Hepatocyte (in vitro differentiated cells): ENCODE data around the gene PCBD1. TPM values are rescaled to one million over a fixed set of nuclear protein-coding genes. Genes with fewer than 3 reads are reported as not detected.

Source experiments
- DNase-seq: peaks from one replicate; pipeline ENCODE4 v3.0.0-alpha.2; 2016; ENCODE audit warnings: low spot score
- H2AFZ ChIP-seq: fragments of 200-600 bp; sonication (generic); 2 replicates; pipeline ENCODE4 v1.6.0; 2016; ENCODE audit warnings: antibody characterized with exemption, mild to moderate bottlenecking
- H3K27ac ChIP-seq: fragments of 200-600 bp; sonication (generic); 2 replicates; pipeline ENCODE4 v1.5.1; 2016; ENCODE audit warnings: mild to moderate bottlenecking
- H3K27me3 ChIP-seq: fragments of 200-600 bp; sonication (generic); 2 replicates; pipeline ENCODE4 v1.6.1; 2016
- H3K36me3 ChIP-seq: fragments of 200-600 bp; sonication (generic); replicated peaks from 2 replicates; pipeline ENCODE4 v1.5.1; 2016; ENCODE audit warnings: low read depth; ENCODE audit not compliant: insufficient read depth
- H3K4me1 ChIP-seq: fragments of 200-600 bp; sonication (generic); 2 replicates; pipeline ENCODE4 v1.5.1; 2016; ENCODE audit warnings: mild to moderate bottlenecking, moderate library complexity; ENCODE audit not compliant: insufficient read depth
- H3K4me2 ChIP-seq: fragments of 200-600 bp; sonication (generic); 2 replicates; pipeline ENCODE4 v1.6.0; 2016
- H3K4me3 ChIP-seq: fragments of 200-600 bp; sonication (generic); 2 replicates; pipeline ENCODE4 v1.5.1; 2016; ENCODE audit warnings: mild to moderate bottlenecking
- H3K79me2 ChIP-seq: fragments of 200-600 bp; sonication (generic); 2 replicates; pipeline ENCODE4 v1.6.0; 2017; ENCODE audit warnings: mild to moderate bottlenecking
- H3K9me2 ChIP-seq: fragments of 200-600 bp; sonication (generic); replicated peaks from 2 replicates; pipeline ENCODE4 v1.6.0; 2017; ENCODE audit warnings: mild to moderate bottlenecking; ENCODE audit not compliant: insufficient read depth
- H3K9me3 ChIP-seq: fragments of 200-600 bp; sonication (generic); 2 replicates; pipeline ENCODE4 v1.5.1; 2016; ENCODE audit warnings: low read depth, mild to moderate bottlenecking
- H4K20me1 ChIP-seq: fragments of 200-600 bp; sonication (generic); 2 replicates; pipeline ENCODE4 v1.6.0; 2016; ENCODE audit warnings: mild to moderate bottlenecking; ENCODE audit not compliant: insufficient read depth, poor library complexity, severe bottlenecking
- CTCF ChIP-seq: fragments of 200-600 bp; sonication (generic); IDR thresholded peaks from 2 replicates; pipeline ENCODE4 v1.5.1; 2016; ENCODE audit warnings: antibody characterized with exemption, mild to moderate bottlenecking; ENCODE audit not compliant: poor library complexity
- EZH2 ChIP-seq: fragments of 200-600 bp; sonication (generic); IDR thresholded peaks from 2 replicates; pipeline ENCODE4 v1.6.1; 2016; ENCODE audit warnings: antibody characterized with exemption, mild to moderate bottlenecking, borderline replicate concordance
- EZH2phosphoT487 ChIP-seq: fragments of 200-600 bp; sonication (generic); IDR thresholded peaks from one replicate; pipeline ENCODE4 v1.6.1; 2018; ENCODE audit warnings: antibody characterized with exemption, mild to moderate bottlenecking, low read depth, moderate library complexity; ENCODE audit not compliant: unreplicated experiment, severe bottlenecking
- WGBS: methylation state at CpG from one replicate; pipeline ENCODE4 v1.1.6; 2016; ENCODE audit warnings: low lambda C conversion rate; ENCODE audit errors: missing lambda C conversion rate; 5-methylcytosine and 5-hydroxymethylcytosine counted together
- polyA plus RNA-seq: library from polyadenylated mRNA; unstranded; fragments of >200 nt; fragmentation: Nextera tagmentation; extraction: Ambion mirVana; gene quantifications from 2 replicates; pipeline ENCODE4 v1.2.1, GENCODE V29; 2016
- total RNA-seq: library from RNA; depleted of rRNA; stranded (reverse); fragments of >200 nt; gene quantifications from 2 replicates; pipeline ENCODE4 v1.2.3, GENCODE V29; 2014

The PCBD1 gene
- total and polyA plus RNA-seq, 2 experiments from 2014 or later: 81.5 to 122 TPM

- Histone ChIP-seq H3K27me3 (peaks cover 3% of the 10 kb centered on the region), H3K36me3 (no peaks in the 10 kb centered on the region), H3K4me3 (no peak overlapping the region), H3K4me2 (no peak overlapping the region), H4K20me1 (no peaks in the 10 kb centered on the region), H3K9me3 (no peaks in the 10 kb centered on the region), H3K79me2 (no peaks in the 10 kb centered on the region), H3K4me1 (no peaks in the 10 kb centered on the region), H3K9me2 (no peaks in the 10 kb centered on the region), H3K27ac (no peak overlapping the region), H2AFZ (no peak overlapping the region)
- no peak for TF ChIP-seq CTCF
- no peak for TF ChIP-seq EZH2phosphoT487
- TF ChIP-seq EZH2: no peak
- DNase-seq: no peak
- WGBS: 67% methylated on average over 15 of the region's 15 CpGs
Measured at GRCh38 chr10:70931168-70931815, 42.9 kb upstream of the PCBD1 start.

- Histone ChIP-seq H3K79me2 (no peaks in the 10 kb centered on the region), H3K9me3 (no peaks in the 10 kb centered on the region), H3K27me3 (peaks cover 3% of the 10 kb centered on the region), H3K9me2 (no peaks in the 10 kb centered on the region), H2AFZ (no peak overlapping the region), H3K36me3 (no peaks in the 10 kb centered on the region), H3K4me3 (no peak overlapping the region), H4K20me1 (no peaks in the 10 kb centered on the region), H3K27ac (no peak overlapping the region), H3K4me1 (no peaks in the 10 kb centered on the region), H3K4me2 (no peak overlapping the region)
- DNase-seq: no peak
- TF ChIP-seq CTCF: no peak
- TF ChIP-seq EZH2phosphoT487: no peak
- TF ChIP-seq EZH2: no peak
- WGBS: 66% methylated on average over 17 of the region's 17 CpGs
Measured at GRCh38 chr10:70930263-70931000, 42.1 kb upstream of the PCBD1 start.

GRCh38 chr10:70928140-70928539 is 39.8 kb upstream of the PCBD1 start:
- Histone ChIP-seq H3K9me2 (no peaks in the 10 kb centered on the region), H2AFZ (no peak overlapping the region), H3K27ac (no peak overlapping the region), H4K20me1 (no peaks in the 10 kb centered on the region), H3K4me3 (no peak overlapping the region), H3K27me3 (peaks cover 7% of the 10 kb centered on the region), H3K4me2 (no peak overlapping the region), H3K79me2 (no peaks in the 10 kb centered on the region), H3K4me1 (no peaks in the 10 kb centered on the region), H3K9me3 (no peaks in the 10 kb centered on the region), H3K36me3 (no peaks in the 10 kb centered on the region)
- 76% methylated on average over 8 of the region's 8 CpGs for WGBS
- no peak for TF ChIP-seq EZH2
- no peak for DNase-seq

- Histone ChIP-seq H4K20me1 (no peaks in the 10 kb centered on the region), H3K27me3 (peaks cover 7% of the 10 kb centered on the region), H3K9me3 (no peaks in the 10 kb centered on the region), H3K4me2 (no peak overlapping the region), H3K79me2 (no peaks in the 10 kb centered on the region), H3K4me3 (no peak overlapping the region), H3K9me2 (no peaks in the 10 kb centered on the region), H3K27ac (no peak overlapping the region), H3K4me1 (no peaks in the 10 kb centered on the region), H2AFZ (no peak overlapping the region), H3K36me3 (no peaks in the 10 kb centered on the region)
- DNase-seq: no peak
- 59% methylated on average over 13 of the region's 13 CpGs for WGBS
- TF ChIP-seq CTCF (no peak), EZH2phosphoT487 (no peak)
Measured at GRCh38 chr10:70927189-70927943, 39.0 kb upstream of the PCBD1 start.
